Caco-2 (cell line): ENCODE data around the gene HPS1. TPM values are rescaled to one million over a fixed set of nuclear protein-coding genes. Genes with fewer than 3 reads are reported as not detected.
A peak's percentile ranks its signal among the peaks of the same experiment; 100 is the strongest.

Experiments used
- Bru-seq: library from RNA; stranded (reverse); fragments of 400-500 nt; gene quantifications from one replicate; lab custom pipeline; 2021; lab: Mats Ljungman, UMichigan
- BruChase-seq, 2 experiments: library from RNA; stranded (reverse); fragments of 400-500 nt; gene quantifications; one replicate each; lab custom pipeline; 2021; lab: Mats Ljungman, UMichigan
- BruUV-seq: library from RNA; stranded (reverse); fragments of 400-500 nt; replicated peaks from 2 replicates; lab custom pipeline; 2021; lab: Mats Ljungman, UMichigan
- CTCF ChIA-PET: fragments of 300-600 bp; sonication (Branson Sonifier 250); formaldehyde crosslinking; loops from one replicate; lab custom pipeline; 2022; ENCODE audit warnings: antibody characterized with exemption; lab: Charles Lee
- POLR2A ChIA-PET: fragments of 300-600 bp; sonication (Branson Sonifier 250); formaldehyde crosslinking; loops from one replicate; lab custom pipeline; 2022; ENCODE audit warnings: antibody characterized with exemption; lab: Charles Lee
- DNase-seq, 2 experiments: peaks; one replicate each; pipeline versions ENCODE4 v3.0.0 to v3.0.0-alpha.2; 2020 to 2022
- H3K27me3 ChIP-seq: replicated peaks from 2 replicates; pipeline ENCODE4 v1.6.0; 2011; ENCODE audit warnings: low read length; ENCODE audit not compliant: control insufficient read depth, insufficient read depth
- H3K36me3 ChIP-seq: 2 replicates; pipeline ENCODE4 v1.5.1; 2011; ENCODE audit warnings: low read length; ENCODE audit not compliant: control insufficient read depth, insufficient read depth
- H3K4me1 ChIP-seq: fragments of 250-450 bp; sonication (Bioruptor Pico); 2 replicates; pipeline ENCODE4 v1.5.1; 2020; ENCODE audit warnings: mild to moderate bottlenecking
- H3K4me3 ChIP-seq: 2 replicates; pipeline ENCODE4 v1.5.1; 2011; ENCODE audit warnings: low read depth, mild to moderate bottlenecking, control low read depth, low read length
- H3K9me3 ChIP-seq: fragments of 250-450 bp; sonication (Bioruptor Pico); 2 replicates; pipeline ENCODE4 v1.5.1; 2020; ENCODE audit warnings: mild to moderate bottlenecking, moderate library complexity
- H3K27ac Mint-ChIP-seq: one replicate; pipeline ENCODE4 v1.8.0; 2022; ENCODE audit warnings: mixed read lengths; ENCODE audit not compliant: unreplicated experiment
- H3K27me3 Mint-ChIP-seq: one replicate; pipeline ENCODE4 v1.8.0; 2022; ENCODE audit warnings: mixed read lengths; ENCODE audit not compliant: insufficient read depth, unreplicated experiment
- H3K36me3 Mint-ChIP-seq: one replicate; pipeline ENCODE4 v1.8.0; 2022; ENCODE audit warnings: mild to moderate bottlenecking, mixed read lengths; ENCODE audit not compliant: insufficient read depth, unreplicated experiment
- H3K4me1 Mint-ChIP-seq: one replicate; pipeline ENCODE4 v1.8.0; 2022; ENCODE audit warnings: low read depth, mixed read lengths; ENCODE audit not compliant: unreplicated experiment
- H3K4me3 Mint-ChIP-seq: one replicate; pipeline ENCODE4 v1.8.0; 2022; ENCODE audit warnings: mild to moderate bottlenecking, moderate library complexity, mixed read lengths; ENCODE audit not compliant: unreplicated experiment
- H3K9me3 Mint-ChIP-seq: one replicate; pipeline ENCODE4 v1.8.0; 2022; ENCODE audit warnings: mixed read lengths; ENCODE audit not compliant: unreplicated experiment
- intact Hi-C: fragments of 100-400 bp; cut with micrococcal nuclease; formaldehyde crosslinking; loops from one replicate; pipeline ENCODE4 v1.10.0; 2022; ENCODE audit not compliant: unreplicated experiment
- long read RNA-seq: library from polyadenylated mRNA; stranded (forward); transcript quantifications from one replicate; pipeline ENCODE4 v2.0.0, GENCODE V29; 2022
- total RNA-seq: library from RNA; stranded (reverse); gene quantifications from 2 replicates; pipeline ENCODE4 v1.2.3, GENCODE V29; 2022
- TF ChIP-seq, protein P1 (sequence below), 2 experiments: fragments of 200-600 bp in 1 of 2; IDR thresholded peaks; 1 replicate in 1 of 2; 2 replicates in 1 of 2; pipeline versions ENCODE4 v1.5.1 to v1.8.0; 2011 to 2022; ENCODE audit warnings: antibody characterized with exemption in 1 of 2, control low read depth in 1 of 2, inconsistent platforms in 1 of 2, low read depth in 1 of 2, low read length in 1 of 2, mild to moderate bottlenecking in 1 of 2, moderate library complexity in 1 of 2; ENCODE audit not compliant: insufficient read depth in 1 of 2, severe bottlenecking in 1 of 2, unreplicated experiment in 1 of 2

HPS1 gene
- total RNA-seq (39.9 and 51.9 TPM in 2 replicates), Bru-seq, nascent RNA (percentile 70 among the genes with signal in this experiment), BruChase-seq, experiment 1, labeled RNA remaining after a 2-hour chase (percentile 64 among the genes with signal in this experiment), BruChase-seq, experiment 2, labeled RNA remaining after a 6-hour chase (percentile 66 among the genes with signal in this experiment)
- long read RNA-seq, transcript HPS1-201 (20 exons, 3,703 nt): minor isoform, 9 of 116 reads
- long read RNA-seq, transcript HPS1-207 (4 exons, 922 nt): major isoform, 22 of 116 reads
- long read RNA-seq, transcript HPS1-202 (10 exons, 1,580 nt): minor isoform, 9 of 116 reads
- long read RNA-seq, partial matches to known transcripts: 31 of 116 reads
- long read RNA-seq, other reads (novel, unspliced or antisense): 45 of 116 reads

DNA sequence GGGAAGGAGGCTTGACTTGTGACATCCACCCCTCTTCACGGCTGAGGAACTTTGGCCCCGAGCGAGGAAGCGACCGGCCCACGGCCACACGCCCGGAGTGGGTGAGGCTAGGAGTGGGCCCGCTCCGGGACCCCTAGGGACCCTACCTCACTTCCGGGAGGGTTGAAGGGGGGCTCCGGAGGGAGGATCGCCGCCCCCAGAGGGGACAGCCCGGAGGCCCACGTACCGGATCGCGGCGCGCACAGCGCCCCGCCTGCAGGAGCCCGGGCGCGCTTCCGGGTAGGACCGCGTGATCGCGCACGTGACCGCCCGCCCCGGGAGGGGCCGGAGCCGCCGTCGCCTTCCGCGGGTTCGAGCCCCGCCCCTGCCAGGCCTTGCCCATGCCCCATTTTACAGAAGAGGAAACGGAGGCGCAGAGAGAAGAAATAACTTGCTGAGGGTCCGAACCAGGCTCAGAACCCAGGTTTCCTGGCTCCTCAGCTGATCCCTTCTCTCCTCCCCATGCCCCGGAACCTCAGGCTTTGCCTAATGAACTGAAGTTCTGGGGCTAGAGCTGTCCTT is at the start of gene HPS1:
Gene HPS1 (minus strand): TSS at position 275 of the 561 bp plus-strand sequence. CDS start 3,695 bp downstream, outside the sequence.
- Mint-ChIP-seq H3K36me3 (peaks cover 22% of the 10 kb centered on the region), H3K9me3 (no peaks in the 10 kb centered on the region), H3K4me3 (peak within 1 kb of the TSS; percentile 79), H3K27ac (peak within 1 kb of the TSS; percentile 84), H3K4me1 (peaks cover 12% of the 10 kb centered on the region), H3K27me3 (no peaks in the 10 kb centered on the region)
- POLR2A ChIA-PET: no interaction called here
- H3K9me3 ChIP-seq: no peaks in the 10 kb centered on the region
- H3K4me3 ChIP-seq: peak within 1 kb of the TSS; percentile 58
- TF ChIP-seq, protein P1, sequence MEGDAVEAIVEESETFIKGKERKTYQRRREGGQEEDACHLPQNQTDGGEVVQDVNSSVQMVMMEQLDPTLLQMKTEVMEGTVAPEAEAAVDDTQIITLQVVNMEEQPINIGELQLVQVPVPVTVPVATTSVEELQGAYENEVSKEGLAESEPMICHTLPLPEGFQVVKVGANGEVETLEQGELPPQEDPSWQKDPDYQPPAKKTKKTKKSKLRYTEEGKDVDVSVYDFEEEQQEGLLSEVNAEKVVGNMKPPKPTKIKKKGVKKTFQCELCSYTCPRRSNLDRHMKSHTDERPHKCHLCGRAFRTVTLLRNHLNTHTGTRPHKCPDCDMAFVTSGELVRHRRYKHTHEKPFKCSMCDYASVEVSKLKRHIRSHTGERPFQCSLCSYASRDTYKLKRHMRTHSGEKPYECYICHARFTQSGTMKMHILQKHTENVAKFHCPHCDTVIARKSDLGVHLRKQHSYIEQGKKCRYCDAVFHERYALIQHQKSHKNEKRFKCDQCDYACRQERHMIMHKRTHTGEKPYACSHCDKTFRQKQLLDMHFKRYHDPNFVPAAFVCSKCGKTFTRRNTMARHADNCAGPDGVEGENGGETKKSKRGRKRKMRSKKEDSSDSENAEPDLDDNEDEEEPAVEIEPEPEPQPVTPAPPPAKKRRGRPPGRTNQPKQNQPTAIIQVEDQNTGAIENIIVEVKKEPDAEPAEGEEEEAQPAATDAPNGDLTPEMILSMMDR (IDR thresholded peaks at IDR 0.05; ENCODE audit: insufficient read depth in 1 of 2, low read depth in 1 of 2, low read length in 1 of 2, severe bottlenecking in 1 of 2, unreplicated experiment in 1 of 2): peak in 1 of 2 experiments; percentile 1
- intact Hi-C loops: no loop called here
- 0 out of 2 replicates have a peak, but pooled peaks cover 3% of the 10 kb centered on the region for H3K4me1 ChIP-seq
- CTCF ChIA-PET: no interaction called here
- no peaks in the 10 kb centered on the region for H3K27me3 ChIP-seq
- peak; percentile 71 to 85 for DNase-seq
- H3K36me3 ChIP-seq: peaks cover 6% of the 10 kb centered on the region; the same call in 1 of the 2 replicates
- no TSS peak for BruUV-seq

DNA sequence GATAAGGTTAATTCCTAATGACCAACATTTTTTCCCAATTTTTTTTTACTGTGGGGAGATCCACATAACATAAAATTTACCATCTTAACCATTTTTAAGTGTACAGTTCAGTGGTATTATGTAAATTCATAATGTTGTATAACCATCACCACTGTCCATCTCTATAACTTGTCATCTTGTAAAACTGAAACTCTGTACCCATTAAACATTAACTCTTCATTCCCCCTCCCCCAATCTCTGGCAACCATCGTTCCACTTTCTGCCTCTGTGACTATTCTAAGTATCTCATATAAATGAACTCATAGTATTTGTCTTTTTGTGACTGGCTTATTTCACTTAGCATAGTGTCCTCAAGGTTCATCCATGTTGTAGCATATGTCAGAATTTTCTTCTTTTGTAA is 46.0 kb upstream of the HPS1 start:
- Histone ChIP-seq H3K27me3 (no peaks in the 10 kb centered on the region), H3K4me3 (no peak overlapping the region), H3K9me3 (0 out of 2 replicates have a peak, but pooled peaks cover 3% of the 10 kb centered on the region), H3K4me1 (no peaks in the 10 kb centered on the region), H3K36me3 (no peaks in the 10 kb centered on the region)
- intact Hi-C loops: no loop called here
- H3K27ac Mint-ChIP-seq: no peak overlapping the region
- CTCF ChIA-PET: interaction anchor here (0.7 kb wide), 1 partner anchor 69 kb away, joined by 4 read pairs; no protein-coding TSS in a partner anchor
- H3K4me1 Mint-ChIP-seq: no peaks in the 10 kb centered on the region
- H3K4me3 Mint-ChIP-seq: no peak overlapping the region
- POLR2A ChIA-PET: no interaction called here
- TF ChIP-seq, protein P1 (IDR thresholded peaks at IDR 0.05; ENCODE audit: insufficient read depth in 1 of 2, low read depth in 1 of 2, low read length in 1 of 2, severe bottlenecking in 1 of 2, unreplicated experiment in 1 of 2): no peak
- peaks cover 14% of the 10 kb centered on the region for H3K9me3 Mint-ChIP-seq
- no peaks in the 10 kb centered on the region for H3K36me3 Mint-ChIP-seq
- BruUV-seq: no TSS peak
- DNase-seq: no peak
- peaks cover 12% of the 10 kb centered on the region for H3K27me3 Mint-ChIP-seq
